ENCODE results near the gene GMNN.

- TF ChIP-seq EZH2 (IDR thresholded peaks at IDR 0.05; ENCODE audit: low read length, unreplicated experiment) (no peak), EZH2phosphoT487 (IDR thresholded peaks at IDR 0.05; ENCODE audit: borderline replicate concordance, low read length) (no peak)
These were observed 4.8 kb downstream of the GMNN start for GRCh38 chr6:24779416-24780016.
